Transverse colon (tissue), 4 donors: ENCODE results near the gene PRRC1. TPM values are rescaled to one million over a fixed set of nuclear protein-coding genes. Genes with fewer than 3 reads are reported as not detected.

Source experiments
- DNase-seq: peaks from one replicate; pipeline ENCODE4 v3.0.0-alpha.2; 2019
- H3K27ac ChIP-seq, 4 donors: fragments of 200-600 bp; sonication (generic); 2 replicates each; pipeline ENCODE4 v1.5.1; 2016 to 2018; ENCODE audit warnings: inconsistent platforms in 4 of 4
- H3K27me3 ChIP-seq: fragments of 200-600 bp; sonication (generic); 2 replicates; pipeline ENCODE4 v1.5.1; 2017; ENCODE audit warnings: inconsistent platforms
- H3K36me3 ChIP-seq, 4 donors: fragments of 200-600 bp; sonication (generic); 2 replicates each; pipeline ENCODE4 v1.5.1; 2017 to 2019; ENCODE audit warnings: inconsistent platforms in 4 of 4
- H3K4me1 ChIP-seq, 4 donors: fragments of 200-600 bp; sonication (generic); 2 replicates each; pipeline ENCODE4 v1.5.1; 2017 to 2020; ENCODE audit warnings: inconsistent platforms in 4 of 4
- H3K4me3 ChIP-seq, 4 donors: fragments of 200-600 bp; sonication (generic); 1 replicate in 1 of 4; 2 replicates in 3 of 4; pipeline versions ENCODE4 v1.5.1 to v1.6.1; 2017 to 2019; ENCODE audit warnings: inconsistent platforms in 4 of 4
- H3K9me3 ChIP-seq, 2 donors: fragments of 200-600 bp; sonication (generic); 2 replicates each; pipeline ENCODE4 v1.5.1; 2017 to 2019; ENCODE audit warnings: inconsistent platforms in 2 of 2
- CTCF ChIP-seq, 5 experiments: fragments of 200-600 bp in 3 of 5; fragments of 450-650 bp in 2 of 5; sonication (generic) in 3 of 5; IDR thresholded peaks; 1 replicate in 2 of 5; 2 replicates in 3 of 5; pipeline ENCODE4 v1.5.1; 2016 to 2017; ENCODE audit warnings: antibody characterized with exemption in 5 of 5, inconsistent platforms in 3 of 5, mild to moderate bottlenecking in 2 of 5, moderate library complexity in 1 of 5
- EP300 ChIP-seq: sonication (generic); formaldehyde crosslinking; IDR thresholded peaks from one replicate; pipeline ENCODE4 v1.6.1; 2017; ENCODE audit warnings: antibody characterized with exemption, low read depth
- POLR2A ChIP-seq: fragments of 450-650 bp; IDR thresholded peaks from one replicate; pipeline ENCODE4 v1.6.1; 2016; ENCODE audit warnings: antibody characterized with exemption, mild to moderate bottlenecking, moderate library complexity
- POLR2AphosphoS5 ChIP-seq, 3 donors: sonication (generic); formaldehyde crosslinking; IDR thresholded peaks; one replicate each; pipeline ENCODE4 v1.6.1; 2016; ENCODE audit warnings: antibody characterized with exemption in 3 of 3
- WGBS, 2 donors: methylation state at CpG; one replicate each; pipeline ENCODE4 v1.1.5; 2018; ENCODE audit warnings: low coverage in 1 of 2; 5-methylcytosine and 5-hydroxymethylcytosine counted together
- in situ Hi-C, 4 donors: fragments of 200-750 bp; cut with MboI; loops; one replicate each; pipeline versions ENCODE4 v1.15.0 to v1.15.1; 2017; ENCODE audit warnings: low sequenced_read_pairs in 3 of 4, low pct_ligation_motif_present in 1 of 4, low pct_unique_long_range_greater_than_20kb in 1 of 4
- intact Hi-C: fragments of 100-400 bp; cut with DNase I; formaldehyde crosslinking; loops from one replicate; pipeline ENCODE4 v1.15.1; 2023; ENCODE audit warnings: low total_unique reads
- total RNA-seq, 4 donors: library from RNA; depleted of rRNA; stranded (reverse); fragments of >200 nt; gene quantifications; one replicate each; pipeline ENCODE4 v1.1.0, GENCODE V29; 2016

PRRC1 gene
- total RNA-seq, 4 donors from 2014 or later, result 11.2 to 56.0 (median 29.4) TPM

DNA sequence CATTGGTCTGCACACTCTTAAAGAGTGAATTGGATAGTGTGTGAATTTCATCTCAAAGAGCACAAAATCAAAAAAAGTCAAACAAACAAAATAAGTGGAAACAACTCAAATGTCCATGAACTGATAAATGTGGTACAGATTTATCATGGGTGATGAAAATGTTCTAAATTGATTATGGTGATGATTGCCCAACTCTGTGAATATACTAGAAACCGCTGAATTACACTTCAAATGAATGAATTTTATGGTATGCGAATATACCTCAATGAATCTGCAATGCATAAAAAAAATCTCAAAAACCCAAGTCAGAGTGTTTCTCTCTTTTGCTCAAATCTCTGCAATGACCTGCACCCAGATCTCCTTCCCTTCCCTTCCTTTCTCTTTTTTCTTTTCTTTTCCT is 64.0 kb downstream of the PRRC1 start:
- H3K27ac ChIP-seq, result no peak overlapping the region
- in situ Hi-C loops, result loop anchor here in 1 of 4 donors (25.0 kb wide), 1 partner anchor 931 kb away; no protein-coding TSS in a partner anchor
- H3K4me3 ChIP-seq, result no peak overlapping the region
- DNase-seq, result no peak
- no peak for TF ChIP-seq CTCF (IDR thresholded peaks at IDR 0.05)
- no peak for TF ChIP-seq POLR2A
- no peak for TF ChIP-seq POLR2AphosphoS5 (IDR thresholded peaks at IDR 0.05)
- no peak for TF ChIP-seq EP300
- intact Hi-C loops, result no loop called here
- no peaks in the 10 kb centered on the region for H3K9me3 ChIP-seq
- no peaks in the 10 kb centered on the region for H3K36me3 ChIP-seq
- H3K27me3 ChIP-seq, result no peaks in the 10 kb centered on the region
- WGBS, 2 donors, result 92 to 93% methylated on average over 2 of the region's 2 CpGs
- no peaks in the 10 kb centered on the region for H3K4me1 ChIP-seq

DNA sequence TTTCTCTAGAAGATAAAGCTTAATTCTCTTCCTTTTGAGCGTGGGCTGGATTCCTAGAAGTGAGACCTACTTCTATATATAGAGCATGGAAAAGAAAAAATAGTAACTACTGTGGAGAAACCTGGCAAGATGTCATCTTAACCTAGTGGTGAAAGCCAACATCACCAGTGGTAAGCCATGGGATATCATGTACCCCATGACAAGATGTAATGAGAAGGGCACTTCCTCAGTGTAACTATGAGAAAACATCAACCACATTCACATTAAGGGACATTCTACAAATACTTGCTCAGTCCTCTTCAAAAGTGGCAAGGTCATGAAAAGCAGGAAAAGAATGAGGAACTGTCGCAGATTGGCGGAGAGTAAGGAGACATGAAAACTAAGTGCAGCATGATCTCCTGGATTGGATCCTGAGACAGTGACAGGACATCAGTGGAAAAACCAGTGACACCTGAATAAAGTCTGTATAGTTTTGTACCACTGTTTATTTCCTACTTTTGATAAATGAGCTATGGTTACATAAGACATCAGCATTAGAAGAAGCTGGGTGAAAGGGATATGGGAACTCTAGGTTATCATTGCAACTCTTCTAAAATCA is 65.4 kb downstream of the PRRC1 start:
- TF ChIP-seq CTCF (IDR thresholded peaks at IDR 0.05), result no peak
- TF ChIP-seq POLR2A, result no peak
- no peak for TF ChIP-seq EP300
- no peak for TF ChIP-seq POLR2AphosphoS5 (IDR thresholded peaks at IDR 0.05)
- H3K36me3 ChIP-seq, result no peaks in the 10 kb centered on the region
- 90 to 92% methylated on average over 3 of the region's 3 CpGs for WGBS, 2 donors
- no peaks in the 10 kb centered on the region for H3K27me3 ChIP-seq
- no peaks in the 10 kb centered on the region for H3K4me1 ChIP-seq
- DNase-seq, result no peak
- intact Hi-C loops, result no loop called here
- in situ Hi-C loops, result loop anchor here in 1 of 4 donors (25.0 kb wide), 1 partner anchor 929 kb away; no protein-coding TSS in a partner anchor
- H3K9me3 ChIP-seq, result no peaks in the 10 kb centered on the region
- H3K27ac ChIP-seq, result no peak overlapping the region
- H3K4me3 ChIP-seq, result no peak overlapping the region

- in situ Hi-C loops (loop anchor here in 1 of 4 donors (25.0 kb wide), 1 partner anchor 928 kb away; no protein-coding TSS in a partner anchor), intact Hi-C loops (no loop called here)
- TF ChIP-seq CTCF (IDR thresholded peaks at IDR 0.05), result no peak
- no peak for TF ChIP-seq POLR2AphosphoS5 (IDR thresholded peaks at IDR 0.05)
- TF ChIP-seq POLR2A, result no peak
- no peak for TF ChIP-seq EP300
- no peak overlapping the region for H3K4me3 ChIP-seq
- H3K27ac ChIP-seq, result no peak overlapping the region
- H3K36me3 ChIP-seq, result no peaks in the 10 kb centered on the region
- WGBS, 2 donors, result 96 to 100% methylated on average over 1 of the region's 1 CpG
- DNase-seq, result no peak
- no peaks in the 10 kb centered on the region for H3K4me1 ChIP-seq
- no peaks in the 10 kb centered on the region for H3K27me3 ChIP-seq
- no peaks in the 10 kb centered on the region for H3K9me3 ChIP-seq
These were observed 66.4 kb downstream of the PRRC1 start for GRCh38 chr5:127583866-127584265.

DNA sequence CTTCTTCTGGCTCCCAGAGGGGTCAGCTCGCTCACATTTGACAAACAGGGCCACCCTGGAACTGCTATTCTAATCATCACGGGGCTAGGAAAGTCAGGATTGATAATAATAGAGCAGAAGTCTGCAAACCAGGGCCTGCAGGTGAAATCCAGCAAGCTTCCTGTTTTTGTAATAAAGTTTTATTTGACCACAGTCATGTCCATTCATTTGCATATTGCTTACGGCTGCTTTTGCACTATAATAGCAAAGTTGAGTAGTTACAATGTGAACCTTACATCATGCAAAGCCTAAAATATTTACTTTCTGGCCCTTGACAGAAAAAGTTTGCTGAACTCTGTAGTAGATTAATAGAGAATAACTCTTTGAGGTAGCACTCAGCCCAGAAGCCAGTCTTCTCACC is 68.2 kb downstream of the PRRC1 start:
- H3K27ac ChIP-seq, result no peak overlapping the region
- no peak overlapping the region for H3K4me3 ChIP-seq
- 43 to 57% methylated on average over 3 of the region's 3 CpGs for WGBS, 2 donors
- TF ChIP-seq EP300, result no peak
- TF ChIP-seq POLR2A, result no peak
- no peak for TF ChIP-seq CTCF (IDR thresholded peaks at IDR 0.05)
- TF ChIP-seq POLR2AphosphoS5 (IDR thresholded peaks at IDR 0.05), result no peak
- DNase-seq, result no peak
- no peaks in the 10 kb centered on the region for H3K9me3 ChIP-seq
- no peaks in the 10 kb centered on the region for H3K27me3 ChIP-seq
- in situ Hi-C loops, result loop anchor here in 1 of 4 donors (25.0 kb wide), 1 partner anchor 927 kb away; no protein-coding TSS in a partner anchor
- H3K4me1 ChIP-seq, result no peaks in the 10 kb centered on the region
- H3K36me3 ChIP-seq, result no peaks in the 10 kb centered on the region
- intact Hi-C loops, result no loop called here
